MG63 (cell line): ENCODE data around the gene EVC2. TPM values are rescaled to one million over a fixed set of nuclear protein-coding genes. Genes with fewer than 3 reads are reported as not detected.
"Not testable (repeated sequence)": the region's sequence is repeated elsewhere in the genome, so short reads cannot be mapped to it uniquely, and the experiment has no call there.

ENCODE experiments used
- DNase-seq: peaks from one replicate; pipeline ENCODE4 v3.0.0-alpha.2; 2020
- H3K27me3 ChIP-seq: fragments of 250-450 bp; sonication (Bioruptor Pico); 2 replicates; pipeline ENCODE4 v1.5.1; 2020; ENCODE audit warnings: mild to moderate bottlenecking, moderate library complexity
- H3K36me3 ChIP-seq: fragments of 250-450 bp; sonication (Bioruptor Pico); 2 replicates; pipeline ENCODE4 v1.5.1; 2020; ENCODE audit warnings: mild to moderate bottlenecking, moderate library complexity
- H3K4me3 ChIP-seq: fragments of 250-450 bp; sonication (Bioruptor Pico); 2 replicates; pipeline ENCODE4 v1.5.1; 2020; ENCODE audit warnings: mild to moderate bottlenecking, moderate library complexity
- H3K9me3 ChIP-seq: fragments of 250-450 bp; sonication (Bioruptor Pico); 2 replicates; pipeline ENCODE4 v1.5.1; 2020; ENCODE audit warnings: mild to moderate bottlenecking, moderate library complexity
- total RNA-seq: library from RNA; depleted of rRNA; stranded (reverse); fragments of >200 nt; shearing (Covaris generic); gene quantifications from 2 replicates; pipeline ENCODE4 v1.2.3, GENCODE V29; 2014; ENCODE audit warnings: low replicate concordance

The EVC2 gene
- total RNA-seq, 1 experiment from 2014 or later: not detected

DNA sequence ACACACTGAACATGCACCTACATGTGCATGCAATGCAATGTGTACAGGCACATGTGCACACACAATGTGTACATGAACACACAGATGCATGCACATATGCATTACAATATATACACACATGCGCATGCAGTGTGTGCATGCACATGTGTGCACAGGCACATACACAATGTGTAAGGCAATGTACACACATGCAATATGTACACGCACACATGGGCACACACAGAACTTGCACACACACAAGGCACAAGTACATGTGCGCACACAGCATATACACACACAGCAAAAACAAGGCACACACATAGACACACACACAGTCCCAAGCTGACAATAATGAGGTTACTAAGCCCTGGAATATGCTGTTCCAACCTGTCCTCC, 76.3 kb downstream of the EVC2 start:
- DNase-seq: no peak
- H3K27me3 ChIP-seq: no peaks in the 10 kb centered on the region
- no peaks in the 10 kb centered on the region for H3K36me3 ChIP-seq
- no peak overlapping the region for H3K4me3 ChIP-seq
- H3K9me3 ChIP-seq: no peaks in the 10 kb centered on the region

DNA sequence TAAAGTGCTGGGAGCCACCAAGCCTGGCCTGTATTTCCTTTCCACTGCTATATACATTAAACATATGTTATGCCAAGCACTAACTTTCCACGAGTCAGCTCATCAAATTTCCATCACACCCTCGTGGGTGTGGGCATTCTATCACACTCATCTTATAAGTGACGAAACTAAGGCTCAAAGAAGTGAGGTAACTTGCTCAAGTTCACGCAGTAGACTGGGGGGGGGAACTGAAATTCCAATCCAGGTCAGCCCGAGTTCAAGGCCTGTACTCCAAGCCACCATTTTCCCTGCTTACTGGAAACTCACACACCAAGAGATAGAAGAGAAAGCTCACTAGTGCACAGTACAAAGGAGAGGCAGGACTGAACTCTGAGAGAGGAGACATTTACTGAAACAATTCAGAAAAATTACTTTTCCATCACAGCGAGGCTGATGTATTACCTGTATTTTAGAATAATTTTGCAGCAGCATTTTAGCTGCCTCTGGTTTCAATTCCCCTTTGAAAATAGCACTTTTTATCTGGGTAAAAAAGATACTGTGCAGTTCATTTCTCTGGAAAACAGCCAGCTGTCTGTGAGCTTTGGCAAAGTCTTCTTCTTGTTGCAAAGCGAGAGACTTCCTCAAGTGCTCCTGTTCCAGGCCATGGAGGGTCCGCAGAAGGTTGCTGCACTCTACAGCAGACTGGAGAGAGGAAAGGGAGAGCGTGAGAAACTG, 76.8 kb downstream of the EVC2 start:
- Histone ChIP-seq H3K4me3 (no peak overlapping the region), H3K9me3 (no peaks in the 10 kb centered on the region), H3K27me3 (no peaks in the 10 kb centered on the region), H3K36me3 (no peaks in the 10 kb centered on the region)
- no peak for DNase-seq

DNA sequence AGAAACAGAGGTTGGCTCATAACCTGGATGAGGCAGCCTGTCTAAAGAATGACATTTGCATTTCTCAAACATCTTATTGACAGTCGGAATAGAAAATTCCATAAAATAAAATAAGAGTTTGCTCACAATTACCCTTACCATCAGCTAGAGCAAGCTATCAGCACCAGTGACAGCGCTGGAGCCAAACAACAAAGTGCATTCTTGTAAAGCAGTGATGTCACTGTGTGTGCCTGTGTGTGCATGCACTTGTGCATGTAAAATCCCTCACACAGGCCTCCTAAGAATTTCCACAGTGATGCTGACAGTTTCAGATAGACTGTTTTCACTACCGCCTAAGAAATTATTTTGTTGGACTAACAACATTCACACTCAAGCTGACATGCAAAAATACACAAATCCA, 77.6 kb downstream of the EVC2 start:
- H3K4me3 ChIP-seq: no peak overlapping the region
- H3K36me3 ChIP-seq: no peaks in the 10 kb centered on the region
- no peak for DNase-seq
- H3K9me3 ChIP-seq: no peaks in the 10 kb centered on the region
- no peaks in the 10 kb centered on the region for H3K27me3 ChIP-seq

DNA sequence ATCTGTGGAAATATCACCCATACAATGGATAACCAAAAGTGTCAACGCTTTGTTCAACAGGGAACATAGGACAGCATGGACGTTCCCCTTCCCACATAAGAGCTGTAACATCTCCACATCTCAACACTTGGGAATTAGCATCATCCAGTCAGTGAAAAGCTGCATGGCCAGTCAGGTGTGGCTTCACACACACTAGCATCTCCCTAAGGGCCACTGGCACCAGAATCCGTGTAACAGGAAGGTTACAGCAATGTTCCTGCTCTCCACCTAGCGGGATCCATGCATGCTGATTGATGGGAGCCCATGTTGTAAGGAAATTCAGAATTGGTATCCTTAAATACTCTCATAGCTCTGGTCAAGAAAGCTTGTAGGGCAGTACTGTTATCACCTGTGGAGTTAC, 78.8 kb downstream of the EVC2 start:
- H3K4me3 ChIP-seq: no peak overlapping the region
- no peaks in the 10 kb centered on the region for H3K27me3 ChIP-seq
- DNase-seq: no peak
- no peaks in the 10 kb centered on the region for H3K36me3 ChIP-seq
- no peaks in the 10 kb centered on the region for H3K9me3 ChIP-seq

DNA sequence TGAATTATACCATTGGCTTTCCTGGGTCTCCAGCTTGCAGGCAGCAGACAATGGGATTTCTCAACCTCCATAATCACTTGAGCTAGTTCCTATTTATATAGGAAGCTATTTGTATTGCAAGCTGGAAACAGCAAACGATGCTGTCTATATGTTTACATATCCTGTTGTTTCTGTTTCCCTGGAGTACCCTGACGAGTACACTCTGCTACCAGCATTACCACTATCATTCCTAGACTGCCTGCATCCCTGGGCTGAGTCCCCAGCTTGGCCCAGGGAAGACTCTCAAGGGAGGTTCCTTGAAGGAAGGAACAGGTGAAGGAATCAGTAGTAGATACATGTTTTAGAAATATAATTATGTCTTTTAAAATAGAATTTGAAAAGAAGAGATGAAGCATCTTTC, 81.4 kb downstream of the EVC2 start:
- H3K27me3 ChIP-seq: no peaks in the 10 kb centered on the region
- no peak overlapping the region for H3K4me3 ChIP-seq
- no peak for DNase-seq
- H3K9me3 ChIP-seq: no peaks in the 10 kb centered on the region
- no peaks in the 10 kb centered on the region for H3K36me3 ChIP-seq

DNA sequence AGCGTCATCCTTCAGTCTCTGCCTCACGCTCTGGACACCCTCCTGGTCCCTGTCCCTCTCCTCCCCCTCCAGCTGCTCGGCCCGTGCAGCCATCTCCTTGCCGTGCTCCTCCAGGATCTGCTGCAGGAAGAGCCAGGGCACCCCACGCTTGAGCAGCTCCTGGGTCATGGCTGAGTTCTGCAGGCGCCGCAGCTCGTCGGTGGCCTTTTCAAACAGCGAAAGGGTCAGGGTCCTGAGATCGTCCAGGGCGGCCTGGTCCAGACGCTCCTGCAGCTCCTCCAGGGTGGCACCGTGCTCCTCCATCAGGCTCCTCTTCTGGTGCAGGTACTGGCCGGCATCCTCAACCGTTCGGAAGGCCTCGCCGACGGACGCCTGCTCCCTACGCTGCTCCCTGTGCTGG, 85.8 kb downstream of the EVC2 start:
- DNase-seq: no peak
- Histone ChIP-seq H3K36me3 (no peaks in the 10 kb centered on the region), H3K4me3 (no peak overlapping the region), H3K9me3 (no peaks in the 10 kb centered on the region), H3K27me3 (no peaks in the 10 kb centered on the region)

DNA sequence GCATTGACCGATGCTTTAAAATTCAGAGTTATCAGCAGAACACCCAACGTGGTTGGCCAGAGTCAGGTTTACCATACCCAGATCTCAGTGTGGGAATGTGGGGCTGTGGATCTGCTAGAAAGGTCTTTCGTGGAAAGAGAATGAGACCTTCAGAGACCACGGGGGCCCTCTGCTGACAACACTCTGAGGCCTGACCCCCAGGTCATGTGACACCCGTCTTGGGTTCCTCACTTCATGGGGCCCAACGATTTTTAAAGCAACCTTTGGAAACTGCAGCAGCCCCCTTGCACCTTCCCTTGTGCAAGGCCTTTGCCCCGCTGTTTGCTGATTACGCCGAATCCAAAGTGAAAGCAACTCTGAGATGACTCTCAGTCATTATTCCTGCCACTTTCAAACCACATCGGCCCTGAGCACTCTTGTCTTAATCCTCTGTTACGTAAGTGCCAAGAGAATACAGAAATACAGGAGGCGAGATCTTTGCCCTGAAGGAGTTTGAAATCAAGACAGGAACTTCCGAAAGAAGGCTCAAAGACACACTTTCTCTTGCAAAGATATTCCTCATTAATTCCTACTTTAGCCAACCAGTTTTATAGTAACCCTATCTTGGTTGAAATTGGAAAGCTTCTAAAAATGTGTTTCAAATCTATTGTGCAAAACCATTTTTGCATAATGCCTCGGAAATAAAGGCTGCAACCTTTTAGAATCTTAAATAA, 88.3 kb downstream of the EVC2 start:
- H3K36me3 ChIP-seq: no peaks in the 10 kb centered on the region
- no peaks in the 10 kb centered on the region for H3K9me3 ChIP-seq
- H3K4me3 ChIP-seq: no peak overlapping the region
- no peaks in the 10 kb centered on the region for H3K27me3 ChIP-seq
- no peak for DNase-seq

DNA sequence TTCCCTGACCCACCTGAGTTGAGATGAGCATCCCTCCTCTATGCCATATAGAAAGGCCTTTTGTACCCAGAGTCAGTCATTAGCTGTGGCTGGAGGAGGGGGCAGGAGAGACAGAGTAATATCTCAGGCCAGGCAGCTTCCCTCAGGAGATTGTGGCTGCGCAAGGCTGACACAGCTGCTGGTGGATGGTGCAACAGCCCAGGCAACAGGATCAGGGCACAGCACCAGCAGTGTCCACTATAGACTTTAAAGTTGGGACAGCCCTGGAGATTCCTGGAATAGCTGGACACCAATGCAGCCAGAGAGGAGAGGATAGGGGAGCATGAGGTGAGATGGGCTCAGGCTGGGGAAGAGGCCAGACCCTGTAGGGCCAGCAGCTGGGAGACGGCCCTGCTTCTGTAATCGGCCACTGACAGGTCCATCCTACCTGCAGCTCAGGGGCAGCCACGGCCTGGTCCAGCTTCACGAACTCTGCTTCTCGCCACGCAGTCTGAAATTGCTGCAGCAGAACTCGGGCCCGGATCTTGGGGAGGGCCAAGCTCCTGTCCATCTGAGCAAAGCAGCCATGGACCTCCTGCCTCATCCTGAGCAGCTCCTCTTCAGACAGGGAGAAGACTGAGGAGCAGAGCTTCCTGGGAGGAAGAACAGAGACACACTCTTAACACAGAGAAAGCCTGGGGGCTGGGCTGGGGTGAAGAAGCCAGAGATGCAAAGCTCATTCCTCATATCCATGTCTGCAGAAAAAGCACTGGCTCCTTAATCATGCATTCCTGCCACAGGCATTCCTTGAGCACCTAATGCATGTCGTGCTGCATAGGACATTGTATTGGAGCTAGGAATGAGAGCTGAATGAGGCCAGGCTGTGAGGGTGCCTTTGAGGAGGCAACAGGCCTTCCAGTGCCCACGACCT, 90.1 kb downstream of the EVC2 start:
- Histone ChIP-seq H3K9me3 (no peaks in the 10 kb centered on the region), H3K4me3 (no peak overlapping the region), H3K36me3 (no peaks in the 10 kb centered on the region), H3K27me3 (no peaks in the 10 kb centered on the region)
- DNase-seq: no peak

DNA sequence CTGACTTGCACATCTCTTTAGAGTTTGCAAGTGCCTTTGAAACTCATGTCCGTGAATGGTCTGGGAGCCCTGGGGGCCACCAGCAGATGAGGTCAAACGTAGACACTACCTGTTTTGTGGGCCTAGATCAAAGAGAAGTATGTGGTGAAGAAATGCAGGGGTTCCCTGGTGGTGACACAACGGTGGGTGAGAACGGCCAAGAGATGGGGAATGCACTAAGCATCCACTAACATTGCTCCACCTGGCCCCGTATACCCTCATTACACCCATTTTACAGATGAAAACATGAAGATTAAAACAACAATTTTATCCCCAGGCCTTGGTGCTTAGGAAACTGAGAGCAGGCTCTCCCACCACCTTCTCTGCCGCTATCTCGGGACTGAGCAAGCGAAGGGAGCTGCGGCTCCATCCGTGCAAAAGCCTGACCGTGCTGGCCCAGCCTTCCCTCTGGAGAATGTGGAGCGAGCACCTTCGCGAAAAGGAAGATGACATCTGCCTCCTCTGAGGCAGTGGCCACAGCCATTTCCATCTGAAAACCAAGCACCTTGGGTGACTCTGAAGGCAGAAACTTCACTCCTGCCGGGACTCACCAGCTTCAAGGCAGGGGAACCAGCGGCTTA, 91.9 kb downstream of the EVC2 start:
- H3K27me3 ChIP-seq: no peaks in the 10 kb centered on the region
- no peak for DNase-seq
- no peaks in the 10 kb centered on the region for H3K36me3 ChIP-seq
- H3K4me3 ChIP-seq: no peak overlapping the region
- H3K9me3 ChIP-seq: no peaks in the 10 kb centered on the region

DNA sequence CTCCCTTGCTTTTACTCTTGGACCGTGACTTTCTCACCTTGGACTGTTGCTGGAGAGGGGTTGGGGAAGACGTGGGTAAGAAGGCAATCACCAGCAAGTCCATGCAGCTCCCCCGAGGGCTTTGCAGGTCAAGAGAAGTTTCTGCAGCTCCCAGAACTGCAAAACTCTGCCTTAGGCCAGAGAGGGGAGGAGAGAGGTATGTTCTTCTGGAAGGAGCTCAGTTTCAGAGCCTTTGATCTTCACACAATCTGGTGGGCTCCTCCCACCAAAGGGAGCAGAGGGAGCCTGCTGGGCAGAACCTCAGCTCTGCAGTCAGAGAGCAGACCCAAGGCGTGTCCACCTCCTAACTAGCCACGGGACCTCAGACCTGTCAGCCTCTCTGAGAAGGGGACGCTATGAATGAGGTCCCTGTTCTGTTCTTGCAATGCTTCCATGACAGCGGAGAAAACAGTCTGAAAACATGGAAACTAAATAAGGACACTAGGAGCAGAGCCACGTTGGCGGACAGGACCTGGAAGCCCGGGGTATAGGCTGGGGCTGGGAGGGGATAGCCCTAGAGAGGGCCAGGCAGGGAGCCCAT, 92.8 kb downstream of the EVC2 start:
- Histone ChIP-seq H3K27me3 (no peaks in the 10 kb centered on the region), H3K9me3 (no peaks in the 10 kb centered on the region), H3K4me3 (no peak overlapping the region), H3K36me3 (no peaks in the 10 kb centered on the region)
- DNase-seq: no peak

DNA sequence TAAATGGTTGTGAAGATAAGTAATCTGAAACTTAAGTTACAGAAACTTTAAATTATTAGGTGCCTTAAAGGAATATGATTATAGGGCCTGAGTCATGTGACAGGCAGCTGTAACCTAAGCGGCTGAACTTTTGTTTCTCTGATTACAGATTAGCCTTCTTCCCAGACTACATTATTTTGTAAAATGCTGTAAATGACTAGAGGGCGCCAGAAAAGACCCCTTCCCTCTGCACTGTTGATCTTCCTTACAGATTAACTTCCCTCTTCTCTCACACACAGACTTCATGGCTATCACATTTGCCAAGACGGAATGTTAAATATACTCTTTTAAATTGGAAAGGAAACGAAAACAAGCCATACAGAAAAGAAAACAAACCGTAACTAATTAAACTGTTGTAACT, 96.6 kb downstream of the EVC2 start:
- no peaks in the 10 kb centered on the region for H3K36me3 ChIP-seq
- no peaks in the 10 kb centered on the region for H3K27me3 ChIP-seq
- no peaks in the 10 kb centered on the region for H3K9me3 ChIP-seq
- no peak for DNase-seq
- H3K4me3 ChIP-seq: no peak overlapping the region

DNA sequence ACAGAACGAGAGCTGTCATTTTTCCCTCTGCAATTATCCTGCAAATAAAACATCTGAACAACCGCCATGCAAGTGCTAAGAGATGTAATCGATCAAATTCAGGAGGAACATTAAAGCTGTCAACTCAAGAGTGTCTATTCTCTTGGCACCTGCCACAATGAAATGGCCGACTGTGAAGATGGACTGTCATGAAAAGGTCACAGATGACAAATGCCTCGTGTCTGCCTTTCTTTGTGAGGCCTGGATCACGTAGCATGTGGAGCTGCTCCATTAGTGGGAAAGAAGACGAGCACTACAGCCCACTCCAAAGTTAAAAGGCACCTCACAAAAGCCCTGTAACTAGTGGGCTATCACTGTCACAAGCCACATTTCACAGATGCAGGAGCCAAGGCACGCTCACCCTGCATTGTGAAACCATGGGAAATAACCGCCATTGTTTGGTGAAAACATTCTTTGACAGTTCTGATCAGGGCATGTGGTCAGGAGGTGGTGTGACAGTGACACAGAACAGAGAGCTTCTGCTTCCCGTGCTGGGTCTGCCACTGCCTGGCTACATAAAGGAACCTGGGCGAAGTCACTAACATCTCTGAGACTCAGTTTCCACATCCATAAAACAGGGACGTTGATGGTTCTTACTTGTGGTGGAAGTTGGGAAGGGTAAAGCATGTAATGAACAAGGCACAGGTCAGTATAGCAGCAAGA, 98.9 kb downstream of the EVC2 start:
- DNase-seq: no peak
- Histone ChIP-seq H3K9me3 (no peaks in the 10 kb centered on the region), H3K4me3 (no peak overlapping the region), H3K27me3 (no peaks in the 10 kb centered on the region), H3K36me3 (no peaks in the 10 kb centered on the region)

DNA sequence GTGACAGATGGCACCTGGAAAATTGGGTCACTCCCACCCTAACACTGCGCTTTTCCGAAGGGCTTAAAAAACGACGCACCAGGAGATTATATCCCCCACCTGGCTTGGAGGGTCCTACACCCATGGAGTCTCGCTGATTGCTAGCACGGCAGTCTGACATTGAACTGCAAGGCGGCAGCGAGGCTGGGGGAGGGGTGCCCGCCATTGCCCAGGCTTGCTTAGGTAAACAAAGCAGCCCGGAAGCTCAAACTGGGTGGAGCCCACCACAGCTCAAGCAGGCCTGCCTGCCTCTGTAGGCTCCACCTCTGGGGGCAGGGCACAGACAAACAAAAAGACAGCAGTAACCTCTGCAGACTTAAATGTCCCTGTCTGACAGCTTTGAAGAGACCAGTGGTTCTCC, 114.5 kb downstream of the EVC2 start:
- H3K4me3 ChIP-seq, H3K27me3 ChIP-seq, DNase-seq, H3K36me3 ChIP-seq, H3K9me3 ChIP-seq: not testable (repeated sequence)

DNA sequence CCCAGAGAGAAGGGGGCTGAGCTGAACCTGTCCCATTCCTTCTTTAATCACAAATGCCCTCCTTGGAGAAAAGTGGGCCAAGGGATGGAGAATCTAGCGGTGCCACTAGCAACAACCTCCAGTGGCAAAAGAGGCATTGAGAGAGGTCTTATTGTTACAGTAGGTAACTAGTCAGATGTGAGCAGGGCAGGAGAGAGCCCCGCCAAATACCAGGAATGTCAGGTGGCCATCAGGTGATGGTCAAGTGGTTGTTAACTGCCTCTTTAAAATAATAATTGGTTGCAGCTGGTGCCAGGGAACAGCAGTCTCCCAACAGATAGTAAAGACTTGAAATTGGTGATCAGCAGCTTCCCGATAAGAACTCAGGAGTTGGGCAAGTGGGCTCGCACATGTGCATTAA, 116.1 kb downstream of the EVC2 start:
- no peak overlapping the region for H3K4me3 ChIP-seq
- no peaks in the 10 kb centered on the region for H3K9me3 ChIP-seq
- no peaks in the 10 kb centered on the region for H3K36me3 ChIP-seq
- no peaks in the 10 kb centered on the region for H3K27me3 ChIP-seq
- no peak for DNase-seq

DNA sequence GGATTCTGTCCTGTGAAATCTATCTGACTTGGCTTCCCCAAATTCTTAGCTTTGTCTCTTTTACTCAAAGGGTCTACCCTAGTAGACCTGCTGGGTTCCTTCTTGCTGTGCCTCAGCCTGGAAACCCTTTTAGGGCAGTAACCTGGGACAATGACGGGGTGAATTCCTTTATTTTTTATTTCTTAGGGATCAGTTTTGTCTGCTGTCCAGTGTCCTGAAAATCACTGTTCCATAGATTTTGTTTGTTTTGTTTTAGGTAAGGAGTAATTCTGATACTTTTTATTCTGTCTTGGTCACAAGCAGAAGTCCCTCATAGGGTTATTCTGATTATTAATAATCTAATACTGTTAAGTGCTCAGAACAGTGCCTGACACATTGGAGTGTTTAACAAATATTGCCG, 118.9 kb downstream of the EVC2 start:
- Histone ChIP-seq H3K27me3 (no peaks in the 10 kb centered on the region), H3K4me3 (no peak overlapping the region), H3K9me3 (no peaks in the 10 kb centered on the region), H3K36me3 (no peaks in the 10 kb centered on the region)
- no peak for DNase-seq

DNA sequence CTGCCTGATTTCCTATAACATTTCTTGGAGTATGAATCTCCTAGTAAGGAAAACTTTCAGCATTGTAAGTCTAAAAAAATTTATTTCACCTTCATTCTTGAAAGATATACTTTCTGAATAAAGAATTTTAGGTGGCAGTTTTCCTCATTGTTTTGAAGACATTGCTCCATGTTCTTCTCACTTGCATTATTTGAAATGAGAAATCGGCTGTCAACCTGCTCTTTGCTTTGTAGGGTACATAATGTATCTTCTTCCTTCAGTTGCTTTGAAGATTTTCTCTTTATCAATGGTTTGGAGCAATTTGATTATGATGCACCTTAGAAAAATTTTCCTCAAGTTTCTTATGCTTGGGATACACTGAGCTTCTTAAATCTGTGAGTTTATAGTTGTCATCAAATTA, 120.3 kb downstream of the EVC2 start:
- no peak for DNase-seq
- H3K36me3 ChIP-seq: no peaks in the 10 kb centered on the region

More for the DNA sequence above, 120.3 kb downstream of the EVC2 start:
- no peaks in the 10 kb centered on the region for H3K27me3 ChIP-seq
- no peaks in the 10 kb centered on the region for H3K9me3 ChIP-seq
- no peak overlapping the region for H3K4me3 ChIP-seq
